Esophagus squamous epithelium (tissue), 4 donors: Measurements from ENCODE around the gene OVOL1.

ENCODE experiments used
- CTCF ChIP-seq, 6 experiments: fragments of 450-650 bp in 4 of 6; fragments of 200-600 bp in 2 of 6; sonication (generic) in 2 of 6; IDR thresholded peaks; one replicate each; pipeline ENCODE4 v1.5.1; 2016 to 2019; ENCODE audit warnings: antibody characterized with exemption in 6 of 6, mild to moderate bottlenecking in 4 of 6, moderate library complexity in 4 of 6
- POLR2A ChIP-seq, 4 donors: fragments of 450-650 bp; IDR thresholded peaks; one replicate each; pipeline ENCODE4 v1.6.1; 2017; ENCODE audit warnings: antibody characterized with exemption in 4 of 4, mild to moderate bottlenecking in 4 of 4, moderate library complexity in 3 of 4

GRCh38 chr11:65844231-65844872, 57.5 kb downstream of the OVOL1 start:
- no peak for TF ChIP-seq CTCF (IDR thresholded peaks at IDR 0.05)
- TF ChIP-seq POLR2A (IDR thresholded peaks at IDR 0.05), result no peak
